Stimulated activated naive CD4-positive, alpha-beta T cell (primary cell): ENCODE measurements around the gene SPAG8.

Source experiments
- DNase-seq, 6 experiments: peaks; one replicate each; lab custom pipeline; 2025; lab: John Stamatoyannopoulos, UW

The SPAG8 gene

DNA sequence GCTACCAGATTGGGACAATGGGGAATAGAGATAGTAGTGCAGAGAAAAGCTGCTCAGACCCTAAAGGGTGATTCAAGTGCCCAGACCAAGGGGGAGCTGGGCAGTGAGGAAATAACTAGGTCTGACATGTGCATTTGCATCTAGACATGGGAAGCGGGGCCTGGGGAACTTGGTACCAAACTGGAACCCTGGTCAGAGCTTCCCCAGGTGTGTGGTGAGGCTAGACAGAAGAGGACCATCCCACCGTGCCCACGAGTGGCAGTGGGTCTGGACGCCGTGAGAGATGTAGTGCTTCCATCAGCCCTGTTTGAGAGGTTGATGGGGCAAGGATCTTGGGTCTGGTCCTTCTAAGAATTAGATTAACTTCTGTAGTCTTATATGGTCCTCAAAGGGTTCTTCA, 24.5 kb upstream of the SPAG8 start:
- no peak for DNase-seq

DNA sequence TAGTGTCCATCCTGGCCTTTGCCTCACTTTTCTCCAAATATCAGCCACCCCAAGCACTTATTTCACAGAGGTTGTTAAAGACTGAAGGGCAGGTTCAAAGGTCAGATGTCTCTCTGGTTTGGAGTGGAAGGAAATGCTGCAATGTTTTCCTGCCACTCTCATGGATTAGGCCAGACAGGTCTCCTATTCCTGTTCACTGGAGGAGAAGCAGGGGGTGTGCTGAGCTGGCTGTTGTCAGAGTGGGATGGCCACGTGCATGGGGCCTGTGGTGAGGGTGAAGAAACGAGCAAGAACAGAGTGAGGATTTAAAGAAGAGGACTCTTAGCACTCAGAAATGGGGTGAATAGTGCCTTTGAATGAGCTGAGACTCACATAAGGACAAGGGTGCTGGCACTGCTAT, 23.7 kb upstream of the SPAG8 start:
- no peak for DNase-seq

DNA sequence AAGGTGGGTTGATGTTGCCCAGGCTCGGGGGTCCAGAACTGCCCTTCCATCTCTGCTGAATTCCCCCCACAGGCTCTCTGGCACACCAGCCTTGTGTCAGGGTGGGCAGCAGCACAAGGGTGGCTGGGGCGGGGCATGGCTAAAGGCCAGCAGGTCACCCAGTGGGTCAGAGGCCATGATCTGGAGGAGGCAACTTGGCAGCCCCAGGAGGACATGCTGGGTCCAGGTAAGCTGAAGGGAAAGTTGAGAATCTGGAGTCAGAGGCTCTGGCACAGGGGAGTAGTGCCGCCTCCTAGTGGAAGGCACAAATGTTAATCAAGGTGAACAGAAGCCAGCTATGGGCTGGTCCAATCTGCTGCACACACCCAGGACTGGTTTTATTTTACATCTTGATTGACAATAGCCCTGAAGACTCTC, 23.2 kb upstream of the SPAG8 start:
- peak in 1 of 6 experiments; percentile 16 for DNase-seq

DNA sequence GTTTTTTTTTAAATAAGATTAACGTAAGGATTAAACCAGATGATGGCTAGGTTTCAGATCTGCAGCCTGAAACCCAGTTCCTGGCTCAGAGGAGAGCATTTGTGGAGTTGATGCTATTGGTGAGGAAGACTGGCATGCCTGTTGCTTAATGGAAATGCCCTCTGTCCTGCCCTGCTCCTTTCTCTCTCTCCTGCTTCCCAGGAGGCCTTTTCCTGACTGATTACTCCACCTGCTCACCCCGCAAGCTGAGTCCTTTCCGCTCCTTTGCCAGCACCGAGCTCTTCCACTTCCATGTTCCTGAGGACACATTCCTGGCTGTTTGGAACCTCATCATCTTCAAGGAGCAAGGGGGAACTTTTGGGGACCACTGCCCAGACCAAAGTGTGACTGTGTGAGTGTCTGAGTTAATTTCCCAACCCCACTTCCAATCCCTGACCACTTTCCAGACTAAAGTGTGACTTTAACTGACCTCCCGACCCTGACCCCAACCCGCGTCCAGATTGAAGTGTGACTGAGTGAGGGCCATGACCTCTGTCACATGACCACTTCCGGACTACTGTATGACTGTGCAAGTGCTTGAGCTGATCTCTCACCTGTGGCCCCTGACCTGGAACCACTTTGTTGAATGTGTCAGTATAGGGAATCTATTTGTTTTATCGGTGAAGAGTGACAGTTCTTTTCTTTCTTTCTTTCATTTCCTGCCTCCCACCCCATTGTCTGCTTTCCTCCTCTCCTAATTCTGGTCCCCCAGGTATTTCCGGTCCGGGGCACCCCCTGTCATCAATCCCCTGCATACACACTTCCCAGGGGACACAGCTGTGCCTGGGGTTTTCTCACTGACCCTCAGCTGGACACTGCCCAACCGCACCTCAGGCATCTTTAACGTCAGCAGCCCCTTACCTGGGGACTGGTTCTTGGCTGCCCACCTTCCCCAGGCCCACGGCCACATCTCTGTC, 22.5 kb upstream of the SPAG8 start:
- DNase-seq, result no peak

DNA sequence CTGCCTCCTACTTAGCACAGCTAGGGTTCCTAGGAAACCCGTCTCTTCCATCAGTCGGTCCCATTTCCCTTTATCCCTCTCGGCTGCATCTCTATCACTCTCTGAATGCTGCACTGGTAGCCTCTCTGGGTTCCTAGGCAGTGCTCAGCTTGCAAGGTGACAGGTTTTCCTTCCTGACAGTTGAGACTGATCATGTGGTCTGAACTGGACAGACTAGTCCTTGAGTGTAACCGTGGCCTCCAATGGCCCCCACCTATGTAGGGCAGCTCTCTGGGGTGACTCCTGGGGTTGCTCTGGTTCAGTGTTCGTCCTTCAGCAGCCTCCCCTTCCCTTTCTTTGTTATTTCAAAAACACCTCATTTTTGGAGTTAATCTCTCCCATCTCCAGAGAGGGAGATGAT, 20.8 kb upstream of the SPAG8 start:
- DNase-seq, result no peak

DNA sequence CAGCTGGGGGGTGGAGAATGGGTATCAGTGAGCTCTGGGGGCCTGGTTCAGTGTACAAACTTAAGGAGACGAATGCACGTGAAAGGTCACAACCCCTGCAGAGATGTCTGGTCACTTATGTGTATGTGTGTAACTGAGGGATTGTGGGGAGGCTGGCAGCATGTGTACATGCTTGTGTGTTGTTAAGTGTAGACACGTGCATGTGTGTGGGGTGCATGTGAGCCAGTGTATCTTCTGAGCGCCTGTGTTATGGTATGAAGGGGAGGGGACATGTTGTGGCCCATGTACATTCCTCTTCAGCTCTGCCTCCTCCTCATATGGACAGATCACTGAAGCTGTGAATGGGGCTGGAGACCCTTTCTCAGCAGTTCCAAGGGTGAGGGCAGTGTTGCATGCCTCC, 19.0 kb upstream of the SPAG8 start:
- DNase-seq, result no peak

DNA sequence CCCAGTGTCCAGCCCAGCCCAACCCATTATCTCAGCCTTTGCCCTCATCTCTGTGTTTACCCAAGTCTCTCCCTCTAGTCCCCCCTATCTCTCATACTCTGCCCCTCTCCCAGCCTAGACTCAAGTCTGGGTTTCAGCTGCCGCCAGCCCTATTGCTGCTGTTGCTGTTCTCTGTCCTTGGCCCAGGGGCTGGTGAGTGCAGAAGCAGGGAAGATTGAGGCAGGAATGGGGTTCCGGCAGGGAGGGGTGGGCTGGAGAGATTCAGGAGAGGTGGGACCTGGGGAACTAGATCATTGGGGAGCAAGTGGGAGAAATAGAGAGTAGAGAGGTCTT, 17.7 kb upstream of the SPAG8 start:
- DNase-seq, result no peak

DNA sequence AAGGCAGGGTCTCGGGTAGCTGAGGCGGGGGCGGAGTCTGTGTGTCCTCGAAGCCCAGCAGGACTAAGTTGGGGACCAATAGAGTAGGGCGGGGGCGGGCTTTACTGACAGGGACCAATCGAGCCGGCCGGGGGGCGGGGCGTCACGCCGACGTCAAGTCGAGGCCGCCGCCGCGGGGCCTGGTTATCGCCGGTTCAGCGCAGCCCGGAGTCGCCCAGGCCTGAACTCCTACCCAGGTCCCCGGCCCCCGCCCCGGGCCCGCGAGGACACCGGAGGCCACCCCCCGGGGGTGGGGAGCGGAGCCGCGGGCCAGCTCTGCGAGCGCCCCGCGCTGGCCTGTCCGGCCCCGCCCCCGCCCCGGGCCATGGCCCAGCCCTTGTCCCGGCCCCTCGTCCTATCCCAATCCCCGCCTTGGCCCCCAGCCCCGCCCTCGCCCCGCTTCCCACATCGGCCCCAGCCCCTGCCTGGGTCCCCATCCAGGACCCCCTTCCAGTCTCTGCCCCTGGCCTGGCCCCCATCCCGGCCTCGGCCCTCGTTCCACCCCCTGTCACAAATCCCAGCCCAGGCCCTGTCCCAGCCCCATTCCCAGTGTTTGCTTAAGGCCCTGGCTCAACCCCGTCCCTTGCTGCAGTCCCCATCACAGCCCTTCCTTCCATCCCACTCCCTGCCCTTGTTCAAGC, 17.2 kb upstream of the SPAG8 start, which contains the start of gene TMEM8B:
TMEM8B (plus strand) TSS at position 145 of the 680 bp plus-strand sequence; CDS start at position 365, 220 bp downstream.
- DNase-seq, result peak; percentile 83 to 95 (median 90)

DNA sequence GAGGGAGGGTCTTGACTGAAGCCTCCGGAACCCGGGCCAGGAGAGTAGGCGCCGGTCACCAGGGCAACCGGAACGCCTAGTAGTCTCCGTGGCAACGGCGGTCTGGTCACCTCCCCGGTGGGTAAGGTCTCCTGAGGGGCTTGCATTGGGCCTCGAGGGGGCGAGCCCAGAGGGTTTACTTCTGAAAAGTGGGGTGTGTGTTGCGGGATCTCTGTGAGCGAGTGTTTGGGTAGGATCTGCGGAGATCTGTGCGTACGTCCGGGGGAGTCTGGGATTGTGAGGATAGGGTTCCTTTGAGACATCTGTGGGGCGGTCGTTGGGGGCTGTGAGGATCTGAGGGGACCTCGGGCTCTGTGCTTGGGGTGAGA, 16.6 kb upstream of the SPAG8 start, which contains the start of gene FAM221B:
FAM221B (minus strand) TSS at position 17 of the 368 bp plus-strand sequence. CDS start 2,571 bp downstream, outside the sequence.
- DNase-seq, result peak in 1 of 6 experiments; percentile 54

DNA sequence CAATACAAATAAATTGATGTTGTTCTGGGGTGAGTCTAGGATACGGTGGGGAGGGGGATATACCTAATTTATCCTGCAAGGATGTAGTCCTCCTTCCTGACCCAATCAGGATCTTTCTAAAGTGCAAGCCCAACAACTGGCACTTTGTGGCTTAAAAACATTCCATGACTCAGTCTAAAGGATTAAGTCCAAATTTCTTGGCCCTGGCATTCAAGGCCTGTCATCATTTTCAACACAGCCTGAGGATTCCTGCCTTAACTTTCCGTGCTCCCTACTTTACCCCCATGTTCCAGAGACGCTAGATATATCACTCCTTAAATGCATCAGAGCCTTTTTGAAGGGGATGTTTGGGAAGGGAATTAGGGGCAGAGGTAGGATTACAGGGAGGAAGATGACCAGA, 15.4 kb upstream of the SPAG8 start:
- no peak for DNase-seq

DNA sequence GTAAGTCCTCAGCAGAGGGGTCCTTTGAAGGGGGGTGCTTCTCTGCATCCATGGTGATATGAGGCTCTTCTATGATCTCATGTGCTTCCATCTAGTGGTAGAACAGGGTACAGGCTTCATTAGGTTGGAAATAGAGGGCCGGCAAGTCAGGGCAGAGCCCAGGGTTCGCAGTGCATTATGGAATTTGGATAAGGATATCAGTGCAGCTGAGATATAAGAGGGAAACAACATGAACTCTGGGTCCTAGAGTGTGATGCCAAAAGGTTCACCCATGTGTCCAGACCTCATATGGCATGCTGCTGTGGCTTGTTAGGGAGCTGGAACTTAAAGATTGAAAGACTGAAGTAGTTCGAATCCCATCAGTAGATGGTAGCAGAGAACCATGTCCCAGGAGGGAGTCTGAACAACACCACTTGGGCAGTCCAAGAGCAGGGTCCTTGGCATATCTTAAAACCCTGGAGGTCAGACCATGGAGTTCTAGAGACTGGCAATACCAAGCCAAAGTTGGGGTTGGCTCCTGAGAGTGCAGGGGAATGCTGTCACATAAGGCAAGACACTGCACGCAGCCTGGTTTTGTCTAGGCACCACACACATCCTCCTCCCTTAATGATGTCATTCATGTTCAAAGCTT, 14.1 kb upstream of the SPAG8 start:
- peak in 4 of 6 experiments; percentile 5 to 61 (median 38) for DNase-seq

DNA sequence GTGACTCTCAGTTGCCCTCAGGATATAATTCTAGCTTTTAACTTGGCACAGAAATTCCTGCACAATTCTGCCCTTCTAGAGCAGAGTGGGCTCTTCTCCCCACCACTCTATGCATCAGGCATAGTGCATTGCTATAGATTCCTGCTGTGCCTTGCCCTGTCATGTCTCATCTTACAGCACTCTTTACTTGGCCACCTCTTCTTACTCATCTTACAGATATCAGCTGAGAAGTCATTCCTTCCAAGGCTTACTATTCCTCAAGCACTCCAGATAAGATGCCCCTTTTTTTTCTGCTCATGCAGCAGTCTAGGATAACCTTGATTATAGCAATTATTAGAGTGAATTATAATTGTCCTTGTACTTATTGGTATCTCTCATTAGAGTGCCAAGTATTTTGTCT, 10.9 kb upstream of the SPAG8 start:
- DNase-seq, result no peak

DNA sequence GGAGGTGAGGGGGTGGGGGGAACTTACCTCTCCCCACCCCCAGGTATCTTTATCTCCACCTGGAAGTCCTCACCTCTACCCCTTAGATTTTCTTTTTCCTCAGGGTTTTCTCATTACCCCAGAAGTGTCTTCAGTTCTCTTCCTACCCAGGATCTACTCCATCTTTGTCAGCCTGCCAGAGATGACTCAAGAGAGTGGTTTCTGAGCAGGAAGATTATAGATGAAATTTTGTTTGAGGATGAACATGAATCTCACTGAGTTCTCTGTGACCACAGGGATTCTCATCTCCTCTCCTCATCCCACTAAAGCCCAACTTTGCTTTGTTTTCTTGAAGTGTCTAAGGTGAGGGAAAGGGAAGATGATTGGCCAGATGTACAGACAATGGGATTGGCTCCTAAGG, 8.0 kb upstream of the SPAG8 start:
- DNase-seq, result no peak

DNA sequence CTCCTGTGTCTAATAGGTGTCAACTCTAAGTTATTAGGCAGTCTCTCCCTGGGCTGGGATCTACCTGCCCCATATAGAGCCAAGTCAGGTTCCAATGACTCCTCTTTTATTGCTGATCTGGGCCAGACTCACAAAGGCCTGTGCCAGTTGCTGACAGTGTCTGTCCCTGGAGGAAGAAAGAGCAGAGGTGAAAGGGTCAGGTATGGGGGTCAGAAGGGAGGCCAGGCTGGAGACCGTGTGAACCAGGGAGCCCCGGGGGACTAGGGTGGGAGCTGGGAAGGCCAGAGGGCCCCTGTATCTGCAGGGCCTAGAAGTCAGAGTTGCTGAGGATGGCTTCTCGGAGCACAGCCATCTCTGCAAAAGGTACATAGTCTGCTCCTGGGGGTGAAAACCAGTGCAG, 6.3 kb upstream of the SPAG8 start:
- DNase-seq, result no peak

DNA sequence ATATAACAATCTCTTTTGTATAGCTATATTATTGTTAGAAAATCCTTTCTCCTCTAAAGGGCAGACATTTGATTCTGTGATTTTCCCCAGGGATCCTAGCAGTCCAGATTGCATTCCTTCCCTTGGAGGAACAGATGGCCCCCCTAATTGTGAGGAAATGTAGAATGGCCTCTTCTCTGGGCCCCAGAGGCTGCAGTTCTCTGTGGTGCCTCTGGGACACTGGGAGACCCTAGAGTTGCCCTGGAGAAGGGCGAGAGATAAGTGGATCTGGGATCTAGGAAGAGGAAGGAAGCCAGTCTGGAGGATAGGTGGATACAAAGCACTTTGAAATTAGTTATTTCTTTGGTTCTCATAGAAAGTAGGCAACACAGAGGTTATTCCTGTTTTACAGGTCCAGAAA, 4.6 kb upstream of the SPAG8 start:
- DNase-seq, result no peak

DNA sequence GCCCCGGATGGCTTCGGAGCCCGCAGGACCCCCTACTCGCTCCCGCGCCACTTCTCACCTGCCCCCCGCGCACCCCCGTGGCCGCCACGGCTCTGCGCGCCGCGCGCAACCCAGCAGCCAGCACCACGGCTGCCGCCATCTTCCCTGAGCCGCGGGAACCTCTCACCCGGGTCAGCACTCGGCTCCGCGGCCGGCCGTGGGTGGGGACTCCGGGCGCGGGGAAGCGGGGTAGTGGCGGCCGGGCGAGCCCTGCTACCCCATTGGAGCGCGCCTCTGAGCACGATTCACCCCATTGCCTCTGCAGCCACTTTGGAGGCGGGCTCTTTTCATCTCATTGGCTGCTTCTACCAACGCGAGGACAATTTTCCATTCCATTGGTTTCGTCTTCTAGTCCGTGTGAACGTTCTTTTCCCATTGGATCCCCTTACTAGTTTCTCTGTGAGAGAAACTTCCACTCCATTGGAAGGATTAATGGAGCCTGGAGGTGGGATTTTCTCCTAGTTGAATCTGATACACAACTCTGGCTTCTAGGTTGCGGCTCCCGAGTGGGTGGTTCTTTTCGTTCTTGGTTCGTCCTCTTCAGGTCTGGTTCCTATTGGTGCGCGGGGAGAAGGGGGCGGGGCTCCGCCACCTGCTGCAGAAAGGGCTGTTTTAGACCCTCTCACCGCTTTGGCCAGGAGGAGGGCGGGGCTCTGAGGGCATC, 2.9 kb upstream of the SPAG8 start, which contains the start of gene HINT2:
HINT2 (minus strand) TSS at position 202 of the 703 bp plus-strand sequence; CDS start at position 139, 63 bp downstream.
- peak; percentile 87 to 97 (median 95) for DNase-seq

DNA sequence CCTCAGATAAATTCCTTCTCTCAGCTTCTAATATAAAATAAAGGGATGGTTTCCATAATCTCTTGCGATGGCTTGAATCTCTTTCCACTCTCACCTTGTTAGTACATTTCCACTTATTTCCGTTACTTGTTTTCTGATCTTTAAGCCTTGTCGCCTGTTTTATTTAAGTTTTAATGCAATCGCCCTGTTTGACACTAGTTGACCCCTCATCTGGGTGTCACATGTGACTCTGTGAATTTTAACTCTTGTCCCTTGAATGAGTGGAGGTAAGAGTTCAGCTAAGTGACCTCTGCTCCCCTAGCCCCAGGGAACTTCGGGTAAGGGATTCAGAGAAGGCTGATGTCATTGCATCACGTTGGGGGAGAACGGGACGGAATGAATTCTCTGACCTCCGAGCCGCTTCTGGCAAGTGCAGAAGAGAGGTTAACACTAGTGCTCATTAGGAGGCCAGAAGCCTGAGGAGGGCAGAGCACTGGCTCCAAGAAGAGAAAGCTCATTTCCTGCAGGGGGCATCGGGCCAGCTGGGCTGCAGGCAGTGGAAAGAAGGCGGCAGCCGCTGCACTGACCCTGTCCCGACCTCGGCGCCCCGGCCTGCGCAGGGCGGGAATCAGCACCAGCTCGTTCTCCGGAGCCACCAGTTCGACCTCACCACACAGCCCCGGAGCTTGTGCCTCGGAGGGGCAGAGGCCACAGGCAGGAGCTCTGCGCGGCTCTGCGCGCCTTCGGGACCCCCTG, 2.2 kb upstream of the SPAG8 start:
- DNase-seq, result peak in 1 of 6 experiments; percentile 43

DNA sequence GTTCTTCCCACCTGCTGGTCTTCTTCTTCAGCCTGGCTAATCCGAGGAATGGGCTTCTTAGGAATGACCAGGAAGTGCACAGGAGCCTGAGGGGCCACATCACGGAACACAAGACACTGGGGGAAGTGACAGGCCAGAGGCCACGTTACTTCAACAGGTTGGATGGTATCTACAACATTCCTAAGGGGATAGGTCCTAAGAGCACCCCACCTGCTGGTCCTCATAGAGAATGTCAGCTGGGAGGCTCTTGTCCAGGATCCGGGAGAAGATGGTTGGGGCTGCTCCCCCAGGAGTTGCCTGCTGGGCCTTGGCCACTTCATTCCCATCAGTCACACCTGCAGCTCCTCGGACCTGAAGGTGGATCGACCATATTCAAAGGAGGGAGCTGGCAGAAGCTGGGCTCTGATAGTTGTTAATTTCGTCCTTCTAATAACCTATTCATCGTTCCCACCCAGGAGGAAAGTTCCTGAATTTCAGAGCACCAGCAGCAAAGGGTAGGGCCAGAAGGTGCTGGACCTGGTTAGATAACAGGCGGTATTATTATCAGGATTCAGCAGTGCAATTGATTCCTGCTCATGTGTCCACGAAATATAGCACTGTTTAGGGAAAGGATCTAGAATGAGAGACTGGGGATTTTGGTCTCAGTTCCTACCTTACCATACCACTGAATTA, 1.5 kb upstream of the SPAG8 start:
- no peak for DNase-seq

DNA sequence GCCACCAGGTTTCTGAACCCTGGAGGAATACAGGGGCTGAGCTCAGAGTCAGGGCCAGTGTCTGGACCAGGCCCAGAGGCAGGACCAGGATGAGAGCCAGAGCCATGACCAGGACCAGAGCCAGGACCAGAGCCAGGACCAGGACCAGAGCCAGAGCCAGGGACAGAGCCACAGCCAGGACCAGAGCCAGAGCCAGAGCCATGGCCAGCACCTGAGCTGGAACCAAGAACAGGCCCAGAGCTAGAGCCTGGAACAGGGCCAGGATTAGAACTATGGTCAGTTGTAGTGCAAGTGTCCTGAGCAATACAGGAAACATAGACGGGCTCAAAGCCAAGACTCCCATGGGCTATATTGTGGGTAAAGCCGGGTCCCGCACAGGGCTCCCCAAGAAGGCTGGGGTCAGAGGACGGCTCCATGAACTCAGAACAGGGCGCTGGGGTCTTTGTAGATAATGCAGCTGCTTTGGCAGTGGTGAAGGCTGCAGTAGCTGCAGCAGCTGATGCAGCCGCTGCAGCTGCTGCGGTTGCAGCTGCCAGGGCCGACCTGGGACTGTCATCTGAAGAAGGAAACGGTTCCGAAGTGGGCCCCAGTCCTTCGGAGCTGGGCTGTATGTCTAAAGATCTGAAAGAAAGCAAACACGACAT, 559 bp downstream of the SPAG8 start:
- DNase-seq, result no peak

DNA sequence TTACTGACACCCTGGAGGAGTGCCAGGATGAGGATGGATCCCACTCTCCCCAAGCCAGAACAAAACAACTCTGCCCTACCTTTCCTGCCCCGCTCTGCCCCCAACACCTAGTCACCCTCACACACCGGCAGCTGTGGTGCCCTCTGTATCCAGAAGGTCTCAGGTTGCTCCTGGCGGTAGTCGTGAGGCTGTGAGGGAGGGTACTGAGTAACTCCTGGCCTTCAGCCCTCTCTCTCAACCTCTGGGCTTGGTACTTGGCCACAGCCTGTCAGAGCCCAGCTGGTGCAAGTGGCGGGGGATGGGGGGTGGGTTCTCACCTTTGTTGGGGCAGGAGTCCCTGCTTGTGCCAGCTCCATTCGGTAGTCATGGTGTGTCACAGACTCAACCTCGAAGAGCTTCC, 1.9 kb downstream of the SPAG8 start:
- no peak for DNase-seq
